Ovary (tissue), 3 donors: Measurements from ENCODE around the gene NT5M.

Experiments
- EP300 ChIP-seq: sonication (generic); formaldehyde crosslinking; IDR thresholded peaks from one replicate; pipeline ENCODE4 v1.6.1; 2017; ENCODE audit warnings: antibody characterized with exemption
- TF ChIP-seq, protein P1 (sequence below), 3 donors: fragments of 450-650 bp in 2 of 3; fragments of 200-600 bp in 1 of 3; IDR thresholded peaks; one replicate each; pipeline versions ENCODE4 v1.5.1 to v1.8.0; 2016 to 2022; ENCODE audit warnings: antibody characterized with exemption in 3 of 3, mild to moderate bottlenecking in 1 of 3
- donor health status: DM: no; HTN: no; CAD: no.

GRCh38 chr17:17346428-17347233, 43.5 kb downstream of the NT5M start:
- TF ChIP-seq, protein P1, sequence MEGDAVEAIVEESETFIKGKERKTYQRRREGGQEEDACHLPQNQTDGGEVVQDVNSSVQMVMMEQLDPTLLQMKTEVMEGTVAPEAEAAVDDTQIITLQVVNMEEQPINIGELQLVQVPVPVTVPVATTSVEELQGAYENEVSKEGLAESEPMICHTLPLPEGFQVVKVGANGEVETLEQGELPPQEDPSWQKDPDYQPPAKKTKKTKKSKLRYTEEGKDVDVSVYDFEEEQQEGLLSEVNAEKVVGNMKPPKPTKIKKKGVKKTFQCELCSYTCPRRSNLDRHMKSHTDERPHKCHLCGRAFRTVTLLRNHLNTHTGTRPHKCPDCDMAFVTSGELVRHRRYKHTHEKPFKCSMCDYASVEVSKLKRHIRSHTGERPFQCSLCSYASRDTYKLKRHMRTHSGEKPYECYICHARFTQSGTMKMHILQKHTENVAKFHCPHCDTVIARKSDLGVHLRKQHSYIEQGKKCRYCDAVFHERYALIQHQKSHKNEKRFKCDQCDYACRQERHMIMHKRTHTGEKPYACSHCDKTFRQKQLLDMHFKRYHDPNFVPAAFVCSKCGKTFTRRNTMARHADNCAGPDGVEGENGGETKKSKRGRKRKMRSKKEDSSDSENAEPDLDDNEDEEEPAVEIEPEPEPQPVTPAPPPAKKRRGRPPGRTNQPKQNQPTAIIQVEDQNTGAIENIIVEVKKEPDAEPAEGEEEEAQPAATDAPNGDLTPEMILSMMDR (IDR thresholded peaks at IDR 0.05): no peak
- TF ChIP-seq EP300: no peak
